ENCODE results near the gene GRIN2A. TPM values are rescaled to one million over a fixed set of nuclear protein-coding genes. Genes with fewer than 3 reads are reported as not detected.

Gene GRIN2A
- polyA plus RNA-seq, 2 donors: 0.02 to 0.04 TPM

GRCh38 chr16:9813665-9814064 is 368.6 kb downstream of the GRIN2A start:
- H3K4me3 ChIP-seq (ENCODE audit: low read depth in 1 of 2, low read length in 2 of 2): no peak overlapping the region
- no peaks in the 10 kb centered on the region for H3K36me3 ChIP-seq (ENCODE audit: control insufficient read depth in 2 of 2, insufficient read depth in 2 of 2, low read length in 1 of 2)
- H3K9me3 ChIP-seq (ENCODE audit: control insufficient read depth in 2 of 2, insufficient read depth in 1 of 2, low read depth in 1 of 2, low read length in 1 of 2): peaks cover 0 to 2% of the 10 kb centered on the region in 2 donors
- H3K27me3 ChIP-seq (ENCODE audit: control insufficient read depth in 1 of 2, insufficient read depth in 2 of 2, low read length in 2 of 2): no peaks in the 10 kb centered on the region
- 83 to 91% methylated on average over 4 of the region's 4 CpGs for WGBS, 2 donors
- H3K4me1 ChIP-seq (ENCODE audit: control insufficient read depth in 2 of 2, insufficient read depth in 2 of 2, low read length in 1 of 2): peaks cover 0 to 2% of the 10 kb centered on the region in 2 donors
- H3K27ac ChIP-seq (ENCODE audit: low read depth in 2 of 2, low read length in 1 of 2): no peak overlapping the region

- Histone ChIP-seq H3K9me3 (ENCODE audit: control insufficient read depth in 2 of 2, insufficient read depth in 1 of 2, low read depth in 1 of 2, low read length in 1 of 2) (peaks cover 0 to 2% of the 10 kb centered on the region in 2 donors), H3K36me3 (ENCODE audit: control insufficient read depth in 2 of 2, insufficient read depth in 2 of 2, low read length in 1 of 2) (no peaks in the 10 kb centered on the region), H3K4me1 (ENCODE audit: control insufficient read depth in 2 of 2, insufficient read depth in 2 of 2, low read length in 1 of 2) (no peaks in the 10 kb centered on the region), H3K27ac (ENCODE audit: low read depth in 2 of 2, low read length in 1 of 2) (no peak overlapping the region), H3K4me3 (ENCODE audit: low read depth in 1 of 2, low read length in 2 of 2) (no peak overlapping the region), H3K27me3 (ENCODE audit: control insufficient read depth in 1 of 2, insufficient read depth in 2 of 2, low read length in 2 of 2) (no peaks in the 10 kb centered on the region)
- 85 to 89% methylated on average over 5 of the region's 5 CpGs for WGBS, 2 donors
Observed at GRCh38 chr16:9808210-9808609, 374.0 kb downstream of the GRIN2A start.

- H3K27ac ChIP-seq (ENCODE audit: low read depth in 2 of 2, low read length in 1 of 2): no peak overlapping the region
- peaks cover 0 to 2% of the 10 kb centered on the region in 2 donors for H3K9me3 ChIP-seq (ENCODE audit: control insufficient read depth in 2 of 2, insufficient read depth in 1 of 2, low read depth in 1 of 2, low read length in 1 of 2)
- no peaks in the 10 kb centered on the region for H3K27me3 ChIP-seq (ENCODE audit: control insufficient read depth in 1 of 2, insufficient read depth in 2 of 2, low read length in 2 of 2)
- no peaks in the 10 kb centered on the region for H3K4me1 ChIP-seq (ENCODE audit: control insufficient read depth in 2 of 2, insufficient read depth in 2 of 2, low read length in 1 of 2)
- no peaks in the 10 kb centered on the region for H3K36me3 ChIP-seq (ENCODE audit: control insufficient read depth in 2 of 2, insufficient read depth in 2 of 2, low read length in 1 of 2)
- H3K4me3 ChIP-seq (ENCODE audit: low read depth in 1 of 2, low read length in 2 of 2): no peak overlapping the region
- WGBS, 2 donors: 91 to 97% methylated on average over 3 of the region's 3 CpGs
Observed at GRCh38 chr16:9807302-9807701, 374.9 kb downstream of the GRIN2A start.

- no peak overlapping the region for H3K27ac ChIP-seq (ENCODE audit: low read depth in 2 of 2, low read length in 1 of 2)
- no peaks in the 10 kb centered on the region for H3K4me1 ChIP-seq (ENCODE audit: control insufficient read depth in 2 of 2, insufficient read depth in 2 of 2, low read length in 1 of 2)
- no peaks in the 10 kb centered on the region for H3K27me3 ChIP-seq (ENCODE audit: control insufficient read depth in 1 of 2, insufficient read depth in 2 of 2, low read length in 2 of 2)
- H3K9me3 ChIP-seq (ENCODE audit: control insufficient read depth in 2 of 2, insufficient read depth in 1 of 2, low read depth in 1 of 2, low read length in 1 of 2): peaks cover 0 to 4% of the 10 kb centered on the region in 2 donors
- WGBS, 2 donors: 95 to 97% methylated on average over 2 of the region's 2 CpGs
- no peak overlapping the region for H3K4me3 ChIP-seq (ENCODE audit: low read depth in 1 of 2, low read length in 2 of 2)
- no peaks in the 10 kb centered on the region for H3K36me3 ChIP-seq (ENCODE audit: control insufficient read depth in 2 of 2, insufficient read depth in 2 of 2, low read length in 1 of 2)
Observed at GRCh38 chr16:9805109-9805508, 377.1 kb downstream of the GRIN2A start.

- H3K27ac ChIP-seq (ENCODE audit: low read depth in 2 of 2, low read length in 1 of 2): no peak overlapping the region
- H3K36me3 ChIP-seq (ENCODE audit: control insufficient read depth in 2 of 2, insufficient read depth in 2 of 2, low read length in 1 of 2): no peaks in the 10 kb centered on the region
- H3K27me3 ChIP-seq (ENCODE audit: control insufficient read depth in 1 of 2, insufficient read depth in 2 of 2, low read length in 2 of 2): no peaks in the 10 kb centered on the region
- H3K4me1 ChIP-seq (ENCODE audit: control insufficient read depth in 2 of 2, insufficient read depth in 2 of 2, low read length in 1 of 2): no peaks in the 10 kb centered on the region
- no peak overlapping the region for H3K4me3 ChIP-seq (ENCODE audit: low read depth in 1 of 2, low read length in 2 of 2)
- WGBS, 2 donors: 85 to 88% methylated on average over 1 of the region's 1 CpG
- peaks cover 0 to 2% of the 10 kb centered on the region in 2 donors for H3K9me3 ChIP-seq (ENCODE audit: control insufficient read depth in 2 of 2, insufficient read depth in 1 of 2, low read depth in 1 of 2, low read length in 1 of 2)
Observed at GRCh38 chr16:9802160-9802559, 380.1 kb downstream of the GRIN2A start.

GRCh38 chr16:9801651-9802050 is 380.6 kb downstream of the GRIN2A start:
- Histone ChIP-seq H3K4me1 (ENCODE audit: control insufficient read depth in 2 of 2, insufficient read depth in 2 of 2, low read length in 1 of 2) (no peaks in the 10 kb centered on the region), H3K36me3 (ENCODE audit: control insufficient read depth in 2 of 2, insufficient read depth in 2 of 2, low read length in 1 of 2) (no peaks in the 10 kb centered on the region), H3K27me3 (ENCODE audit: control insufficient read depth in 1 of 2, insufficient read depth in 2 of 2, low read length in 2 of 2) (no peaks in the 10 kb centered on the region), H3K27ac (ENCODE audit: low read depth in 2 of 2, low read length in 1 of 2) (no peak overlapping the region), H3K4me3 (ENCODE audit: low read depth in 1 of 2, low read length in 2 of 2) (no peak overlapping the region), H3K9me3 (ENCODE audit: control insufficient read depth in 2 of 2, insufficient read depth in 1 of 2, low read depth in 1 of 2, low read length in 1 of 2) (peaks cover 0 to 2% of the 10 kb centered on the region in 2 donors)
- 88 to 95% methylated on average over 1 of the region's 1 CpG for WGBS, 2 donors

GRCh38 chr16:9800186-9800738 is 382.0 kb downstream of the GRIN2A start:
- Histone ChIP-seq H3K9me3 (ENCODE audit: control insufficient read depth in 2 of 2, insufficient read depth in 1 of 2, low read depth in 1 of 2, low read length in 1 of 2) (peaks cover 0 to 2% of the 10 kb centered on the region in 2 donors), H3K27me3 (ENCODE audit: control insufficient read depth in 1 of 2, insufficient read depth in 2 of 2, low read length in 2 of 2) (no peaks in the 10 kb centered on the region), H3K4me3 (ENCODE audit: low read depth in 1 of 2, low read length in 2 of 2) (no peak overlapping the region), H3K36me3 (ENCODE audit: control insufficient read depth in 2 of 2, insufficient read depth in 2 of 2, low read length in 1 of 2) (no peaks in the 10 kb centered on the region), H3K4me1 (ENCODE audit: control insufficient read depth in 2 of 2, insufficient read depth in 2 of 2, low read length in 1 of 2) (no peaks in the 10 kb centered on the region), H3K27ac (ENCODE audit: low read depth in 2 of 2, low read length in 1 of 2) (no peak overlapping the region)
- 79 to 84% methylated on average over 6 of the region's 6 CpGs for WGBS, 2 donors

GRCh38 chr16:9798952-9799580 is 383.2 kb downstream of the GRIN2A start:
- Histone ChIP-seq H3K36me3 (ENCODE audit: control insufficient read depth in 2 of 2, insufficient read depth in 2 of 2, low read length in 1 of 2) (no peaks in the 10 kb centered on the region), H3K9me3 (ENCODE audit: control insufficient read depth in 2 of 2, insufficient read depth in 1 of 2, low read depth in 1 of 2, low read length in 1 of 2) (peaks cover 0 to 2% of the 10 kb centered on the region in 2 donors), H3K4me3 (ENCODE audit: low read depth in 1 of 2, low read length in 2 of 2) (no peak overlapping the region), H3K27me3 (ENCODE audit: control insufficient read depth in 1 of 2, insufficient read depth in 2 of 2, low read length in 2 of 2) (no peaks in the 10 kb centered on the region), H3K4me1 (ENCODE audit: control insufficient read depth in 2 of 2, insufficient read depth in 2 of 2, low read length in 1 of 2) (no peaks in the 10 kb centered on the region), H3K27ac (ENCODE audit: low read depth in 2 of 2, low read length in 1 of 2) (no peak overlapping the region)
- 73 to 77% methylated on average over 8 of the region's 8 CpGs for WGBS, 2 donors

GRCh38 chr16:9798474-9798873 is 383.8 kb downstream of the GRIN2A start:
- Histone ChIP-seq H3K4me1 (ENCODE audit: control insufficient read depth in 2 of 2, insufficient read depth in 2 of 2, low read length in 1 of 2) (no peaks in the 10 kb centered on the region), H3K36me3 (ENCODE audit: control insufficient read depth in 2 of 2, insufficient read depth in 2 of 2, low read length in 1 of 2) (no peaks in the 10 kb centered on the region)
- 56 to 72% methylated on average over 1 of the region's 1 CpG for WGBS, 2 donors

GRCh38 chr16:9797306-9797705 is 384.9 kb downstream of the GRIN2A start:
- WGBS, 2 donors: 46 to 56% methylated on average over 6 of the region's 6 CpGs
- H3K9me3 ChIP-seq (ENCODE audit: control insufficient read depth in 2 of 2, insufficient read depth in 1 of 2, low read depth in 1 of 2, low read length in 1 of 2): peaks cover 0 to 2% of the 10 kb centered on the region in 2 donors
- no peaks in the 10 kb centered on the region for H3K36me3 ChIP-seq (ENCODE audit: control insufficient read depth in 2 of 2, insufficient read depth in 2 of 2, low read length in 1 of 2)
- H3K27ac ChIP-seq (ENCODE audit: low read depth in 2 of 2, low read length in 1 of 2): no peak overlapping the region
- H3K4me1 ChIP-seq (ENCODE audit: control insufficient read depth in 2 of 2, insufficient read depth in 2 of 2, low read length in 1 of 2): no peaks in the 10 kb centered on the region
- H3K27me3 ChIP-seq (ENCODE audit: control insufficient read depth in 1 of 2, insufficient read depth in 2 of 2, low read length in 2 of 2): peaks cover 0 to 2% of the 10 kb centered on the region in 2 donors
- H3K4me3 ChIP-seq (ENCODE audit: low read depth in 1 of 2, low read length in 2 of 2): no peak overlapping the region

More at GRCh38 chr16:9798474-9798873, 383.8 kb downstream of the GRIN2A start:
- Histone ChIP-seq H3K27me3 (ENCODE audit: control insufficient read depth in 1 of 2, insufficient read depth in 2 of 2, low read length in 2 of 2) (peaks cover 0 to 2% of the 10 kb centered on the region in 2 donors), H3K4me3 (ENCODE audit: low read depth in 1 of 2, low read length in 2 of 2) (no peak overlapping the region), H3K27ac (ENCODE audit: low read depth in 2 of 2, low read length in 1 of 2) (no peak overlapping the region), H3K9me3 (ENCODE audit: control insufficient read depth in 2 of 2, insufficient read depth in 1 of 2, low read depth in 1 of 2, low read length in 1 of 2) (peaks cover 0 to 2% of the 10 kb centered on the region in 2 donors)

Measured in esophagus (tissue), 2 donors.